H9 (cell line): ENCODE data around the gene OVCH2. TPM values are rescaled to one million over a fixed set of nuclear protein-coding genes. Genes with fewer than 3 reads are reported as not detected.

Experiments
- DNase-seq: peaks from one replicate; pipeline ENCODE4 v3.0.0-alpha.2; 2017
- H2AFZ ChIP-seq: one replicate; pipeline ENCODE4 v1.6.1; 2013; ENCODE audit warnings: mild to moderate bottlenecking, low read length, control low read depth, moderate library complexity
- H2AK5ac ChIP-seq: 2 replicates; pipeline ENCODE4 v1.6.1; 2013; ENCODE audit warnings: low read length, control low read depth, mixed read lengths; ENCODE audit not compliant: insufficient read length
- H2BK120ac ChIP-seq: one replicate; pipeline ENCODE4 v1.6.1; 2013; ENCODE audit warnings: low read depth, mild to moderate bottlenecking, low read length, control low read depth, inconsistent platforms; ENCODE audit not compliant: poor library complexity, severe bottlenecking
- H2BK12ac ChIP-seq: 2 replicates; pipeline ENCODE4 v1.6.1; 2013; ENCODE audit warnings: low read length, control low read depth, mixed read lengths, low read depth; ENCODE audit not compliant: insufficient read length
- H2BK15ac ChIP-seq: 2 replicates; pipeline ENCODE4 v1.6.1; 2013; ENCODE audit warnings: low read depth, low read length, control low read depth
- H2BK20ac ChIP-seq: one replicate; pipeline ENCODE4 v1.6.1; 2013; ENCODE audit warnings: low read depth, mild to moderate bottlenecking, low read length, control low read depth, inconsistent platforms; ENCODE audit not compliant: poor library complexity, severe bottlenecking
- H2BK5ac ChIP-seq: 2 replicates; pipeline ENCODE4 v1.6.1; 2013; ENCODE audit warnings: low read length, control low read depth, mixed read lengths; ENCODE audit not compliant: insufficient read length
- H3K14ac ChIP-seq: 2 replicates; pipeline ENCODE4 v1.6.1; 2013; ENCODE audit warnings: low read length, control low read depth; ENCODE audit not compliant: insufficient read depth
- H3K18ac ChIP-seq: 2 replicates; pipeline ENCODE4 v1.6.1; 2013; ENCODE audit warnings: low read depth, mild to moderate bottlenecking, mixed read lengths, low read length, control low read depth; ENCODE audit not compliant: insufficient read length
- H3K23ac ChIP-seq: 2 replicates; pipeline ENCODE4 v1.6.1; 2013; ENCODE audit warnings: low read length, control low read depth, mixed read lengths, low read depth; ENCODE audit not compliant: insufficient read length
- H3K23me2 ChIP-seq: 2 replicates; pipeline ENCODE4 v1.6.1; 2013; ENCODE audit warnings: low read depth, mild to moderate bottlenecking, mixed read lengths, low read length, control low read depth; ENCODE audit not compliant: insufficient read length, poor library complexity, severe bottlenecking
- H3K27ac ChIP-seq: 2 replicates; pipeline ENCODE4 v1.5.1; 2013; ENCODE audit warnings: low read length, control low read depth, mixed read lengths, low read depth; ENCODE audit not compliant: insufficient read length
- H3K27me3 ChIP-seq: 2 replicates; pipeline ENCODE4 v1.6.1; 2013; ENCODE audit warnings: low read length, control low read depth, inconsistent platforms; ENCODE audit not compliant: insufficient read depth
- H3K4ac ChIP-seq: 2 replicates; pipeline ENCODE4 v1.6.1; 2013; ENCODE audit warnings: low read depth, mild to moderate bottlenecking, control low read depth, inconsistent platforms, low read length, moderate library complexity
- H3K4me1 ChIP-seq: 2 replicates; pipeline ENCODE4 v1.6.1; 2013; ENCODE audit warnings: low read length, control low read depth, inconsistent platforms; ENCODE audit not compliant: insufficient read depth
- H3K4me2 ChIP-seq: 2 replicates; pipeline ENCODE4 v1.6.1; 2013; ENCODE audit warnings: low read length, control low read depth, mixed read lengths; ENCODE audit not compliant: insufficient read length, insufficient read depth
- H3K56ac ChIP-seq: 2 replicates; pipeline ENCODE4 v1.6.1; 2013; ENCODE audit warnings: low read depth, mild to moderate bottlenecking, mixed read lengths, low read length, control low read depth; ENCODE audit not compliant: insufficient read length
- H3K79me1 ChIP-seq: 2 replicates; pipeline ENCODE4 v1.6.1; 2013; ENCODE audit warnings: low read depth, mild to moderate bottlenecking, moderate library complexity, low read length, control low read depth, inconsistent platforms; ENCODE audit not compliant: insufficient read depth, poor library complexity, severe bottlenecking
- H3K79me2 ChIP-seq: 2 replicates; pipeline ENCODE4 v1.6.1; 2013; ENCODE audit warnings: low read length, control low read depth, inconsistent platforms; ENCODE audit not compliant: insufficient read depth
- H3K9ac ChIP-seq: 2 replicates; pipeline ENCODE4 v1.6.1; 2013; ENCODE audit warnings: low read length, control low read depth, mixed read lengths; ENCODE audit not compliant: insufficient read length; ENCODE audit errors: extremely low read depth
- H3K9me3 ChIP-seq: one replicate; pipeline ENCODE4 v1.6.1; 2013; ENCODE audit warnings: low read depth, low read length, inconsistent platforms; ENCODE audit not compliant: control insufficient read depth
- H3T11ph ChIP-seq: one replicate; pipeline ENCODE4 v1.6.1; 2013; ENCODE audit warnings: mild to moderate bottlenecking, low read length, control low read depth, inconsistent platforms
- H4K20me1 ChIP-seq: one replicate; pipeline ENCODE4 v1.6.1; 2013; ENCODE audit not compliant: control insufficient read depth, insufficient read length, insufficient read depth
- H4K5ac ChIP-seq: 2 replicates; pipeline ENCODE4 v1.6.1; 2013; ENCODE audit warnings: low read depth, mild to moderate bottlenecking, mixed read lengths, low read length, control low read depth; ENCODE audit not compliant: insufficient read length
- H4K8ac ChIP-seq: replicated peaks from 2 replicates; pipeline ENCODE4 v1.6.1; 2013; ENCODE audit warnings: low read length, control low read depth, mixed read lengths, low read depth; ENCODE audit not compliant: insufficient read length
- H4K91ac ChIP-seq: 2 replicates; pipeline ENCODE4 v1.6.1; 2013; ENCODE audit warnings: low read depth, mild to moderate bottlenecking, moderate library complexity, mixed read lengths, low read length, control low read depth; ENCODE audit not compliant: insufficient read length
- H3K27ac Mint-ChIP-seq, 3 experiments: 2 replicates in 2 of 3; 3 replicates in 1 of 3; pipeline ENCODE4 v1.8.0; 2020 to 2021; ENCODE audit warnings: mixed read lengths in 3 of 3, mild to moderate bottlenecking in 1 of 3, moderate library complexity in 1 of 3
- H3K27me3 Mint-ChIP-seq: 2 replicates; pipeline ENCODE4 v1.8.0; 2021; ENCODE audit warnings: low read depth, mild to moderate bottlenecking, moderate library complexity, mixed read lengths
- H3K36me3 Mint-ChIP-seq, 3 experiments: 2 replicates in 2 of 3; 3 replicates in 1 of 3; pipeline ENCODE4 v1.8.0; 2020 to 2021; ENCODE audit warnings: low read depth in 3 of 3, mixed read lengths in 3 of 3; ENCODE audit not compliant: insufficient read depth in 1 of 3
- H3K4me1 Mint-ChIP-seq, 2 experiments: 2 replicates each; pipeline ENCODE4 v1.8.0; 2020; ENCODE audit warnings: mixed read lengths in 2 of 2
- H3K4me3 Mint-ChIP-seq, 2 experiments: 2 replicates in 1 of 2; 3 replicates in 1 of 2; pipeline ENCODE4 v1.8.0; 2020 to 2021; ENCODE audit warnings: mild to moderate bottlenecking in 2 of 2, mixed read lengths in 2 of 2, moderate library complexity in 1 of 2
- H3K9me3 Mint-ChIP-seq, 2 experiments: 2 replicates in 1 of 2; 3 replicates in 1 of 2; pipeline ENCODE4 v1.8.0; 2020; ENCODE audit warnings: mild to moderate bottlenecking in 2 of 2, mixed read lengths in 2 of 2, moderate library complexity in 1 of 2
- CTCF ChIP-seq: fragments of 200-600 bp; sonication (generic); conservative IDR thresholded peaks from 3 replicates; pipeline ENCODE4 v1.8.0; 2021; ENCODE audit warnings: antibody characterized with exemption, mild to moderate bottlenecking
- WGBS: extraction: QIAGEN DNeasy Blood & Tissue Kit; methylation state at CpG from one replicate; pipeline ENCODE4 v1.1.7; 2013; ENCODE audit warnings: missing lambda C conversion rate, low lambda C conversion rate, mixed read lengths; ENCODE audit not compliant: insufficient read length; ENCODE audit errors: extremely low coverage; 5-methylcytosine and 5-hydroxymethylcytosine counted together
- total RNA-seq: library from RNA; stranded (reverse); gene quantifications from 2 replicates; pipeline ENCODE4 v1.2.1, GENCODE V29; 2021

The OVCH2 gene
- total RNA-seq, 1 experiment from 2014 or later: 0.46 TPM

DNA sequence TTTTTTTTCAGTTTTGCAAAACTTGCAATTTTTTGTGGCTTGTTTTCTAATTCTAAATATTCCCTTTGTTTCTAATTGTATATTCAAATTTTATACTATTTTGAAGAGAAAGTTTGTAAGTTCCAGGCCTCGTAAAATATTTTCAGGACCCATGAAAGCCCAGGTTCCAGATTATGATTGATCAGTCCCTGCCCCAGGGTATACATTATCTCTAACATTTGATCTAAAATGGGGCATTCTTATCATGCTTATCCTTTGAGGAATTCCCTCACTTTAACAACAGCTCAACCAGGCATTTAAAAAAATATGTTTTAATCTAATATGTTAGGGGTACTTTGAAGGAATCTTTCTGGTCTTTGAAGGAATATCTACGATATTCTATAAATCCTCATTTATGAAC is 59.4 kb downstream of the OVCH2 start:
- Histone ChIP-seq H3K23me2 (no peaks in the 10 kb centered on the region), H2AFZ (no peak overlapping the region), H2AK5ac (no peak overlapping the region), H3K79me1 (no peaks in the 10 kb centered on the region), H2BK20ac (no peak overlapping the region), H4K5ac (no peak overlapping the region), H3T11ph (no peak overlapping the region), H3K9me3 (no peaks in the 10 kb centered on the region), H4K20me1 (no peaks in the 10 kb centered on the region), H2BK15ac (no peak overlapping the region), H2BK120ac (no peak overlapping the region), H2BK12ac (no peak overlapping the region), H2BK5ac (no peak overlapping the region), H4K8ac (no peak overlapping the region), H3K79me2 (no peaks in the 10 kb centered on the region), H3K4me2 (no peak overlapping the region), H3K9ac (no peak overlapping the region), H4K91ac (no peak overlapping the region), H3K23ac (no peak overlapping the region), H3K4ac (no peak overlapping the region), H3K18ac (no peak overlapping the region), H3K56ac (no peak overlapping the region), H3K4me1 (no peaks in the 10 kb centered on the region), H3K27ac (no peak overlapping the region), H3K27me3 (no peaks in the 10 kb centered on the region), H3K14ac (no peak overlapping the region)
- WGBS: no CpG with 5 or more reads among the region's 2 CpGs
- no peak for TF ChIP-seq CTCF
- no peak for DNase-seq
- peaks cover 2 to 45% (median 17%) of the 10 kb centered on the region in 3 experiments for H3K36me3 Mint-ChIP-seq
- H3K9me3 Mint-ChIP-seq: no peaks in the 10 kb centered on the region
- H3K27me3 Mint-ChIP-seq: no peaks in the 10 kb centered on the region
- H3K27ac Mint-ChIP-seq: no peak overlapping the region
- no peak overlapping the region for H3K4me3 Mint-ChIP-seq
- 0 out of 4 replicates have a peak, but pooled peaks cover 0 to 8% of the 10 kb centered on the region in 2 experiments for H3K4me1 Mint-ChIP-seq
